Measurements from ENCODE around the gene VCL. TPM values are rescaled to one million over a fixed set of nuclear protein-coding genes. Genes with fewer than 3 reads are reported as not detected.
A peak's percentile ranks its signal among the peaks of the same experiment; 100 is the strongest.

The VCL gene
- total and polyA plus RNA-seq, 9 of the 15 experiments (the other 6 are each of a cell fraction or from before 2014, with no cell fraction given) = 29.8 to 186 (median 76.4) TPM

- no peak for TF ChIP-seq ZNF407 (IDR thresholded peaks at IDR 0.05; ENCODE audit: low read depth)
- no peak for TF ChIP-seq ETV5 (CRISPR knock-in tag; IDR thresholded peaks at IDR 0.05; ENCODE audit: low read depth)
- no peak for TF ChIP-seq NFIX (CRISPR knock-in tag; IDR thresholded peaks at IDR 0.05; ENCODE audit: low read depth)
- peak; percentile 11 to 75; a peak in 1 of 4 replicates for TF ChIP-seq MLLT1 (IDR thresholded peaks at IDR 0.05)
- TF ChIP-seq THRA (IDR thresholded peaks at IDR 0.05) = no peak
- TF ChIP-seq ARID3B (CRISPR knock-in tag; IDR thresholded peaks at IDR 0.05; ENCODE audit: borderline replicate concordance) = no peak
- TF ChIP-seq ZBTB8A (IDR thresholded peaks at IDR 0.05; ENCODE audit: partially characterized antibody) = no peak
- peak; percentile 75 for TF ChIP-seq EP400 (IDR thresholded peaks at IDR 0.05)
- TF ChIP-seq ZNF197 (CRISPR knock-in tag; IDR thresholded peaks at IDR 0.05; ENCODE audit: low read depth) = no peak
- TF ChIP-seq ZC3H11A (IDR thresholded peaks at IDR 0.05; ENCODE audit: low read depth, low read length) = no peak
- TF ChIP-seq KDM1A (IDR thresholded peaks at IDR 0.05) = peak; percentile 63 to 73; a peak in 3 of 4 replicates
- TF ChIP-seq ARNT (IDR thresholded peaks at IDR 0.05) = peak; percentile 47 to 94; a peak in 1 of 4 replicates
- TF ChIP-seq SRSF7 (optimal IDR thresholded peaks at IDR 0.05; ENCODE audit: low read depth, low read length) = no peak
These were observed 23.5 kb downstream of the VCL start (continued) for GRCh38 chr10:74021248-74022055.

Data from K562 (cell line).